HFFc6 (cell line): ENCODE data around the gene FBXW11. TPM values are rescaled to one million over a fixed set of nuclear protein-coding genes. Genes with fewer than 3 reads are reported as not detected.

Experiments
- DNase-seq: peaks from one replicate; pipeline ENCODE4 v3.0.0-alpha.2; 2018
- H3K27ac Mint-ChIP-seq: 2 replicates; pipeline ENCODE4 v1.8.0; 2020; ENCODE audit warnings: mild to moderate bottlenecking, mixed read lengths
- H3K27me3 Mint-ChIP-seq: 2 replicates; pipeline ENCODE4 v1.8.0; 2021; ENCODE audit warnings: mild to moderate bottlenecking, moderate library complexity, mixed read lengths; ENCODE audit not compliant: insufficient read depth
- H3K36me3 Mint-ChIP-seq: 2 replicates; pipeline ENCODE4 v1.8.0; 2021; ENCODE audit warnings: low read depth, mixed read lengths
- H3K4me1 Mint-ChIP-seq: 2 replicates; pipeline ENCODE4 v1.8.0; 2020; ENCODE audit warnings: low read depth, mixed read lengths
- H3K4me3 Mint-ChIP-seq: 2 replicates; pipeline ENCODE4 v1.8.0; 2020; ENCODE audit warnings: mild to moderate bottlenecking, moderate library complexity, mixed read lengths
- H3K9me3 Mint-ChIP-seq: 2 replicates; pipeline ENCODE4 v1.8.0; 2020; ENCODE audit warnings: mild to moderate bottlenecking, mixed read lengths
- CTCF ChIP-seq: fragments of 200-600 bp; sonication (generic); IDR thresholded peaks from 2 replicates; pipeline ENCODE4 v1.5.0; 2021; ENCODE audit warnings: antibody characterized with exemption, mild to moderate bottlenecking
- total RNA-seq, 6 experiments: library from RNA; stranded (reverse); fragmentation: NEBNext Ultra II Directional; extraction: Animal tissue kit (Norgen Biotek cat#: 25700); gene quantifications; 2 replicates in 1 of 6; 3 replicates in 5 of 6; pipeline ENCODE4 v1.2.3, GENCODE V29; 2021

FBXW11 gene
- total RNA-seq, 6 experiments from 2014 or later: 54.5 to 60.5 (median 58.5) TPM

- TF ChIP-seq CTCF: no peak
- Mint-ChIP-seq H3K4me3 (no peak overlapping the region), H3K9me3 (no peaks in the 10 kb centered on the region), H3K27me3 (peaks cover 5% of the 10 kb centered on the region; the same call in 1 of the 2 replicates), H3K4me1 (peaks cover 21% of the 10 kb centered on the region), H3K27ac (peak overlapping the region; percentile 43; the same call in 1 of the 2 replicates), H3K36me3 (peaks cover 20% of the 10 kb centered on the region)
- DNase-seq: no peak
These were observed 45.4 kb upstream of the FBXW11 start for GRCh38 chr5:172051643-172052339.

GRCh38 chr5:172050080-172050479, 43.6 kb upstream of the FBXW11 start:
- H3K36me3 Mint-ChIP-seq: peaks cover 16% of the 10 kb centered on the region
- TF ChIP-seq CTCF: no peak

DNA sequence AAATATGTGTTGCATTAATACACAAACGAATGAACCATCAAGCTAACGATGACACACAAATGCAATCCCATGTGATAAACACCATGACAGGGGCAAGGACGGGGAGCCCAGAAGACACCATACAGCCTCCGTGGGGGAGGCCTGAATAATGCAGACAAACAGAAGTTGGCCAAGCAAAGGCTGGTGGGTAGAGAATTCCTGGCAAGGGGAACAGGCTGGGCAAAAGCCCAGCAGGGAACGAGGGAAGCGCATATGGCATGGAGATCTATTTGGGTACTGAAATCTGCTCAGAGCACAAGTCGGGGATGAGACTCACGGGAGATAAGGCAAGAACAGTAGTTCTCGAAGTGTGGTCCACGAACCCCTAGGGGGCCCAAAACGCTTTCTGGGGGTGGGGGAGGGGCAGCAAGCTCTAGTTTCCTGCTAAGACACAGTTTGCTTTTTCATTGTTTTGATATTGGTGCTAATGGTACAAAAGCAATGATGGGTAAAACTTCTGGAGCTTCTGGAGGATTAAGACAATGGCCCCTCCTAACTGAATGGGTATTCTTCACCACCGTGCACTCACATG, 42.9 kb upstream of the FBXW11 start:
- H3K9me3 Mint-ChIP-seq: no peaks in the 10 kb centered on the region
- peaks cover 19% of the 10 kb centered on the region for H3K36me3 Mint-ChIP-seq
- H3K4me1 Mint-ChIP-seq: peaks cover 21% of the 10 kb centered on the region
- no peak overlapping the region for H3K27ac Mint-ChIP-seq
- TF ChIP-seq CTCF: 0 out of 2 replicates have a peak, but pooled peaks have one; percentile 18
- peaks cover 7% of the 10 kb centered on the region for H3K27me3 Mint-ChIP-seq
- DNase-seq: no peak
- H3K4me3 Mint-ChIP-seq: no peak overlapping the region

More at GRCh38 chr5:172050080-172050479, 43.6 kb upstream of the FBXW11 start:
- Mint-ChIP-seq H3K4me3 (no peak overlapping the region), H3K27me3 (peaks cover 6% of the 10 kb centered on the region), H3K27ac (no peak overlapping the region), H3K9me3 (no peaks in the 10 kb centered on the region), H3K4me1 (peaks cover 21% of the 10 kb centered on the region)
- no peak for DNase-seq

GRCh38 chr5:172048539-172049101, 42.2 kb upstream of the FBXW11 start:
- H3K27ac Mint-ChIP-seq: no peak overlapping the region
- H3K36me3 Mint-ChIP-seq: peaks cover 19% of the 10 kb centered on the region
- H3K9me3 Mint-ChIP-seq: no peaks in the 10 kb centered on the region
- TF ChIP-seq CTCF: no peak
- H3K4me1 Mint-ChIP-seq: peaks cover 21% of the 10 kb centered on the region
- H3K27me3 Mint-ChIP-seq: peaks cover 7% of the 10 kb centered on the region
- no peak overlapping the region; the same call in 1 of the 2 replicates for H3K4me3 Mint-ChIP-seq
- no peak for DNase-seq

- Mint-ChIP-seq H3K4me1 (peaks cover 21% of the 10 kb centered on the region), H3K27ac (no peak overlapping the region), H3K9me3 (no peaks in the 10 kb centered on the region), H3K36me3 (peaks cover 19% of the 10 kb centered on the region), H3K4me3 (no peak overlapping the region), H3K27me3 (peaks cover 7% of the 10 kb centered on the region)
- no peak for TF ChIP-seq CTCF
- DNase-seq: no peak
These were observed 41.7 kb upstream of the FBXW11 start for GRCh38 chr5:172048170-172048422.
